ENCODE data around the gene PLCZ1. TPM values are rescaled to one million over a fixed set of nuclear protein-coding genes. Genes with fewer than 3 reads are reported as not detected.
"Not testable (repeated sequence)": the region's sequence is repeated elsewhere in the genome, so short reads cannot be mapped to it uniquely, and the experiment has no call there.

Gene PLCZ1, protein sequence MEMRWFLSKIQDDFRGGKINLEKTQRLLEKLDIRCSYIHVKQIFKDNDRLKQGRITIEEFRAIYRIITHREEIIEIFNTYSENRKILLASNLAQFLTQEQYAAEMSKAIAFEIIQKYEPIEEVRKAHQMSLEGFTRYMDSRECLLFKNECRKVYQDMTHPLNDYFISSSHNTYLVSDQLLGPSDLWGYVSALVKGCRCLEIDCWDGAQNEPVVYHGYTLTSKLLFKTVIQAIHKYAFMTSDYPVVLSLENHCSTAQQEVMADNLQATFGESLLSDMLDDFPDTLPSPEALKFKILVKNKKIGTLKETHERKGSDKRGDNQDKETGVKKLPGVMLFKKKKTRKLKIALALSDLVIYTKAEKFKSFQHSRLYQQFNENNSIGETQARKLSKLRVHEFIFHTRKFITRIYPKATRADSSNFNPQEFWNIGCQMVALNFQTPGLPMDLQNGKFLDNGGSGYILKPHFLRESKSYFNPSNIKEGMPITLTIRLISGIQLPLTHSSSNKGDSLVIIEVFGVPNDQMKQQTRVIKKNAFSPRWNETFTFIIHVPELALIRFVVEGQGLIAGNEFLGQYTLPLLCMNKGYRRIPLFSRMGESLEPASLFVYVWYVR
- not detected for total RNA-seq

DNA sequence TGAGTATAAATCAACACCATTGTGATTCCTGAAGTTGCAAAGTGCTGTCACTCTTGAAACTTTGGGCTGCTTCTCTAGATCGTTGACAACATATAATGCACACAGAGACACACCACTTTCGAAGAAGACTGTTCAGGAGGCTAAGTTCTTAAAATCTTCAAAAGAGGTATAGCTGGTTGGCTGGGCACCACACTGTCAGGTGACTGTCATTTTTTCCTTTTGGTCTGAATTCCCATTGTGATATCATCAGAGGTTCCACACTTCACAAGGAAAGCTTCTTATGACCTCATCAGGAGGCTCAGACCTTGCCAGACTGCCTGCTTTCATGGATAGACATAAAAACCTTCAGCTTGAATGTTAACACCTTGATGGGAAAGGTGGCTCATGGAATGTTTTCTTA lies at the start of gene PLCZ1, which contains the start of gene CAPZA3:
Gene PLCZ1 (minus strand): TSS at position 194 of the 400 bp plus-strand sequence. CDS start 641 bp downstream, outside the sequence.
Gene CAPZA3 (plus strand): TSS at position 301 of the 400 bp plus-strand sequence. CDS start 150 bp downstream, outside the sequence.
- Mint-ChIP-seq H3K9me3 (peaks cover 7% of the 10 kb centered on the region), H3K4me3 (no peak within 1 kb of the TSS), H3K4me1 (ENCODE audit: low read depth) (no peaks in the 10 kb centered on the region), H3K27ac (no peak within 1 kb of the TSS), H3K27me3 (no peaks in the 10 kb centered on the region), H3K36me3 (no peaks in the 10 kb centered on the region)
- POLR2A ChIA-PET, result no interaction called here
- CTCF ChIA-PET, result interaction anchor here (0.6 kb wide), 1 partner anchor 207 kb away, joined by 3 read pairs; no protein-coding TSS in a partner anchor
- DNase-seq, result no peak
- intact Hi-C loops (cut with micrococcal nuclease), result no loop called here

DNA sequence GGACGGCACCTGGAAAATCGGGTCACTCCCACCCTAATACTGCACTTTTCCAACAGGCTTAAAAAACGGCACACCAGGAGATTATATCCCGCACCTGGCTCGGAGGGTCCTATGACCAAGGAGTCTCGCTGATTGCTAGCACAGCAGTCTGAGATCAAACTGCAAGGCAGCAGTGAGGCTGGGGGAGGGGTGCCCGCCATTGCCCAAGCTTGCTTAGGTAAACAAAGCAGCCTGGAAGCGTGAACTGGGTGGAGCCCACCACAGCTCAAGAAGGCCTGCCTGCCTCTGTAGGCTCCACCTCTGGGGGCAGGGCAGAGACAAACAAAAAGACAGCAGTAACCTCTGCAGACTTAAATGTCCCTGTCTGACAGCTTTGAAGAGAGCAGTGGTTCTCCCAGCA lies 47.7 kb upstream of the PLCZ1 start:
- POLR2A ChIA-PET; CTCF ChIA-PET; H3K36me3 Mint-ChIP-seq; H3K4me3 Mint-ChIP-seq; H3K9me3 Mint-ChIP-seq; H3K27me3 Mint-ChIP-seq; DNase-seq; H3K4me1 Mint-ChIP-seq (ENCODE audit: low read depth); H3K27ac Mint-ChIP-seq; intact Hi-C loops (cut with micrococcal nuclease): not testable (repeated sequence)

- Mint-ChIP-seq H3K4me1 (ENCODE audit: low read depth) (no peaks in the 10 kb centered on the region), H3K27me3 (no peaks in the 10 kb centered on the region), H3K36me3 (no peaks in the 10 kb centered on the region), H3K4me3 (no peak overlapping the region), H3K27ac (no peak overlapping the region), H3K9me3 (peaks cover 7% of the 10 kb centered on the region)
- POLR2A ChIA-PET, result no interaction called here
- CTCF ChIA-PET, result no interaction called here
- DNase-seq, result no peak
- intact Hi-C loops (cut with micrococcal nuclease), result no loop called here
These were observed 45.0 kb upstream of the PLCZ1 start for GRCh38 chr12:18782827-18783226.

GRCh38 chr12:18766479-18766878 lies 28.7 kb upstream of the PLCZ1 start:
- CTCF ChIA-PET, result not testable (repeated sequence)

DNA sequence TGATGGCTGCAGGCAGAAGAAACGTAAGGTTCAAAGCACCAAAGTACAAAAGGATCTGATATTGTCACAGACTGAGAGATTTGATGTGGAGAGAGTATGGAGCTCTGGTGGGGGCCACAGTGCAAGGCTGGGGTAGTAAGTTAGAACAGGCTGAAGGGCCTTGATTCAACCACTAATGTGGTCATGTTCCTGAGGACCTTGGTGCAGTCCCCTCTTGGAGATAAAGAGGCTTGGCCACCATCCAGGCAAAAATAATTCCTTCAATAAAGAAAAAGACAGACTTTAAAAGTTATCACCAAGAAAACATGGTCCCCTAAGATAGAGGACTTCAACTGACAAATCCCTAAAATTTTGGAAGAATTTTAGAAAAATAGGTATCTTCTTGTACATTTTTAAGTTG lies 17.5 kb upstream of the PLCZ1 start:
- no peak for DNase-seq
- CTCF ChIA-PET, result no interaction called here
- Mint-ChIP-seq H3K27ac (no peak overlapping the region), H3K27me3 (no peaks in the 10 kb centered on the region), H3K4me1 (ENCODE audit: low read depth) (no peaks in the 10 kb centered on the region), H3K36me3 (no peaks in the 10 kb centered on the region), H3K9me3 (no peaks in the 10 kb centered on the region), H3K4me3 (no peak overlapping the region)
- intact Hi-C loops (cut with micrococcal nuclease), result no loop called here
- POLR2A ChIA-PET, result no interaction called here

More at GRCh38 chr12:18766479-18766878, 28.7 kb upstream of the PLCZ1 start:
- H3K36me3 Mint-ChIP-seq; H3K27me3 Mint-ChIP-seq; POLR2A ChIA-PET; H3K4me3 Mint-ChIP-seq; intact Hi-C loops (cut with micrococcal nuclease); H3K27ac Mint-ChIP-seq; DNase-seq; H3K4me1 Mint-ChIP-seq (ENCODE audit: low read depth): not testable (repeated sequence)
- H3K9me3 Mint-ChIP-seq, result peaks cover 23% of the 10 kb centered on the region

- Mint-ChIP-seq H3K27me3 (no peaks in the 10 kb centered on the region), H3K27ac (no peak overlapping the region), H3K4me1 (ENCODE audit: low read depth) (no peaks in the 10 kb centered on the region), H3K4me3 (no peak overlapping the region), H3K9me3 (no peaks in the 10 kb centered on the region), H3K36me3 (no peaks in the 10 kb centered on the region)
- POLR2A ChIA-PET, result no interaction called here
- no peak for DNase-seq
- CTCF ChIA-PET, result no interaction called here
- intact Hi-C loops (cut with micrococcal nuclease), result no loop called here
These were observed 16.4 kb upstream of the PLCZ1 start for GRCh38 chr12:18754124-18754707.

DNA sequence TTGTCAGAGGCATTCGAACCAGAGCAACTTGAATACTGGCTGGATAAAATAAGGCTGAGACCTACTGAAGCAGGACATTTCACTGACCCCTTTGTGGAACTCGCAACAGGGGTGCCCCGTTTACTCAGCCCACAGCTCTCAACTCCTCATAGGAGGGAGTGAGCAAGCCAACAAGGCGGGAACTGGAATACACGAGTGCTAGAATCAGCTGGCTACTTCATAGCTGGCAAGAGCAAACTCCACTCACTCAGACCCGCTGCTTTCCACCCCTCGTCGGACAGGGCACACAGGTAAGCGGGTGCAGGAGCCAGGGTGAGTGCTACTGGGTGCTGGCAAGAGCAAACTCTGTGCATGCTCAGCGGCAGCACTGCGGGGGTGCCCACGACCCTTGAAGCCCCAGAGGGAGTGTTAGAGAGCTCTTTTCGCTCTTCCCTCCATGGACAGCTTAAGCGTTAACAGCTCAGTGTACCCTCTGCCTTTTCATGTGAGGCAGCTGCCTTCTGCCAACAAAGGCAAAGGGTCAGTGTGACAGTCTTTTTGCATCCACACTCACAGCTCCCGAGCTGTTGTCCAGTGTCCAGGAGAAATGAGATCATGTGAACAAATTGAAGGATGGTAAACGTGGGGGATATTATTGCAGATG lies 15.8 kb upstream of the PLCZ1 start:
- Mint-ChIP-seq H3K4me3 (no peak overlapping the region), H3K36me3 (no peaks in the 10 kb centered on the region), H3K4me1 (ENCODE audit: low read depth) (no peaks in the 10 kb centered on the region), H3K9me3 (no peaks in the 10 kb centered on the region), H3K27me3 (no peaks in the 10 kb centered on the region), H3K27ac (no peak overlapping the region)
- intact Hi-C loops (cut with micrococcal nuclease), result no loop called here
- POLR2A ChIA-PET, result no interaction called here
- CTCF ChIA-PET, result no interaction called here
- DNase-seq, result no peak

DNA sequence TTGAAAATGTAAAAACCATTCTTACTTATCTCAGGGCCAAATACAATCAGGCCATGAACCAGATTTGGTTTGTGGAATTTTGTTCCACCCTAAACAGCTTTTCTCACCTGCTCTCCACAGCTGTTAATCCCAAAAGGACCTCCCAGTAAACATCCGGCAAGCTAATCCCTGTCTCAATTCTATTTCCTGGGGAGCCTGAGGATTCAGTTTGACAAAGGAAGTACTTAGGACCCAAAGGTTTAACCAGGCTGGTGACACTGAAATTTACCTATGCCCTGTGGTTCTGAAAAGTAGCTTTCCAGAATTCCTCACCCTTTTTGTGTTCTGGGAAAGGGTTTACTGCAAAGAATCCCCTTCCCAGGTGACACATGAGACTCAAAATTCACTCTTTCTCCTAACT lies 15.1 kb upstream of the PLCZ1 start:
- H3K27me3 Mint-ChIP-seq, result no peaks in the 10 kb centered on the region
- intact Hi-C loops (cut with micrococcal nuclease), result no loop called here

GRCh38 chr12:18752280-18752920 lies 14.6 kb upstream of the PLCZ1 start:
- CTCF ChIA-PET, result no interaction called here
- intact Hi-C loops (cut with micrococcal nuclease), result no loop called here
- Mint-ChIP-seq H3K36me3 (no peaks in the 10 kb centered on the region), H3K27me3 (no peaks in the 10 kb centered on the region), H3K4me1 (ENCODE audit: low read depth) (no peaks in the 10 kb centered on the region), H3K27ac (no peak overlapping the region), H3K4me3 (no peak overlapping the region), H3K9me3 (no peaks in the 10 kb centered on the region)
- no peak for DNase-seq
- POLR2A ChIA-PET, result interaction anchor here (0.7 kb wide), 1 partner anchor 56 kb away, joined by 6 read pairs; no protein-coding TSS in a partner anchor

More for the DNA sequence above, 15.1 kb upstream of the PLCZ1 start:
- H3K4me3 Mint-ChIP-seq, result no peak overlapping the region
- CTCF ChIA-PET, result no interaction called here
- H3K36me3 Mint-ChIP-seq, result no peaks in the 10 kb centered on the region
- H3K9me3 Mint-ChIP-seq, result no peaks in the 10 kb centered on the region
- H3K27ac Mint-ChIP-seq, result no peak overlapping the region
- no peaks in the 10 kb centered on the region for H3K4me1 Mint-ChIP-seq (ENCODE audit: low read depth)
- no peak for DNase-seq
- POLR2A ChIA-PET, result interaction anchor here (0.7 kb wide), 1 partner anchor 55 kb away, joined by 6 read pairs; no protein-coding TSS in a partner anchor

- Mint-ChIP-seq H3K27ac (no peak overlapping the region), H3K4me3 (no peak overlapping the region), H3K36me3 (no peaks in the 10 kb centered on the region), H3K4me1 (ENCODE audit: low read depth) (no peaks in the 10 kb centered on the region), H3K27me3 (no peaks in the 10 kb centered on the region), H3K9me3 (no peaks in the 10 kb centered on the region)
- ChIA-PET POLR2A (no interaction called here), CTCF (no interaction called here)
- intact Hi-C loops (cut with micrococcal nuclease), result no loop called here
- no peak for DNase-seq
These were observed 14.1 kb upstream of the PLCZ1 start for GRCh38 chr12:18751866-18752265.

DNA sequence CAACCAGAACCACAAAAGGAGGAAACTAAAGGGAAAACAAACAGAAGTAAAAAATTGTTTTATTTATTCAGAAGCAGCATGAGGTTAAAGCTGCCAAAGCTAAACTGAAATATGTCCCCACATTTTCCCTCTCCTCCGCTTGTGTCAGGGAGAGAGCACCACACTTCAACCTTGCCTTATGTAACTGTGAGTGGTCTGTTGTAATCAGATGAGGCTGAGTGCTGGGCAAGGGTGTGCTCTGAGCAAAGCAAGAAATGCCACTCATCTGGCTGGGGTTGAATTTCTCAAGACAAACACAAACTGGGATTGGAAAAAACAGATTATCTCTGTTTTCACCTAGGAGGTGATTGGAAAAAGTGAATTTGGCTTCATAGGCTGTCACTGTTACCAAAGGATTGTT lies 12.3 kb upstream of the PLCZ1 start:
- Mint-ChIP-seq H3K27me3 (no peaks in the 10 kb centered on the region), H3K4me3 (no peak overlapping the region), H3K36me3 (no peaks in the 10 kb centered on the region), H3K27ac (no peak overlapping the region), H3K4me1 (ENCODE audit: low read depth) (no peaks in the 10 kb centered on the region), H3K9me3 (no peaks in the 10 kb centered on the region)
- ChIA-PET CTCF (no interaction called here), POLR2A (no interaction called here)
- DNase-seq, result no peak
- intact Hi-C loops (cut with micrococcal nuclease), result no loop called here

GRCh38 chr12:18749386-18749957 lies 11.7 kb upstream of the PLCZ1 start:
- Mint-ChIP-seq H3K27ac (no peak overlapping the region), H3K36me3 (no peaks in the 10 kb centered on the region), H3K4me3 (no peak overlapping the region), H3K9me3 (no peaks in the 10 kb centered on the region), H3K27me3 (no peaks in the 10 kb centered on the region), H3K4me1 (ENCODE audit: low read depth) (no peaks in the 10 kb centered on the region)
- DNase-seq, result no peak
- POLR2A ChIA-PET, result no interaction called here
- CTCF ChIA-PET, result no interaction called here
- intact Hi-C loops (cut with micrococcal nuclease), result no loop called here
